Superior temporal gyrus (tissue), 1 donor: ENCODE data around the gene PELI3.
"Not testable (repeated sequence)": the region's sequence is repeated elsewhere in the genome, so short reads cannot be mapped to it uniquely, and the experiment has no call there.

Experiments used
- DNase-seq: peaks from one replicate; pipeline ENCODE4 v3.0.0-alpha.2; 2016; ENCODE audit errors: extremely low spot score

The PELI3 gene

DNA sequence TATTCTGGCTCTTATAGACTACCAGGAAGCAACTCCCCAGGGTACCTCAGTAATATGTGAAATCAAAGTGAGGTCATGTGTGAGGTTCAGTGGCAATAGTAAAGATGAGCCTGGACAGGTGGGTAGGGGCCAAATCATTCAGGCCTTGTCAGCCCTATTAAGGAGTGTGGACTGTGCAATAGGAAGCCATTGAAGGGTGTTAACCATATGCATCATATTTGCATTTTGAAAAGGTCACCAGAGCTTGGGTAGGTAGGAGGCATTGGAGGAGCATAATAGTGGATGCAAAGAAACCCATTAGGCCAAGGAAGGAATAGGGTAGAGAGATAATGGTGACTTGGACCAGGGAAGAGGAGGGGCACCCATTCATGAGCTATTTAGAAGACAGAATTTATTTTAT, 19.7 kb upstream of the PELI3 start:
- DNase-seq = no peak

GRCh38 chr11:66448523-66448922, 18.2 kb upstream of the PELI3 start:
- DNase-seq = no peak

GRCh38 chr11:66450560-66450959, 16.1 kb upstream of the PELI3 start:
- DNase-seq = no peak

GRCh38 chr11:66451663-66452062, 15.0 kb upstream of the PELI3 start:
- DNase-seq = no peak

DNA sequence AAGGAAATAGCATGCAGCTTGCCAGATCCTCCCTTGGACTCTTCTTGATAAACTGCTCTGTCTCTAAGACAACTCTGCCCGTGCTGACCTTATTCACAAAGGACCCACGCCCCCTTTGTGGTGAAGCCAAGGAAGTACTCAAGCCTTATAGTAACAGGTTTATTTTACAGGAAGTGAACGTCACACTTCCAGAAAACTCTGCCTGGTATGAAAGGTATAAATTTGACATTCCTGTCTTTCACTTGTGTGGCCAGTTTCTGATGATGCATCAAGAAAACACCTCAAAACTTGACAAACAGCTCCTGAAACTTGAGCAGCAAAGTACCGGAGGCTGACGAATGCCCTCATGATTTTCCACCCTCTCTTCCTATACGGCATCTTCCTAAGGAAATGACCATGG, 12.5 kb upstream of the PELI3 start:
- no peak for DNase-seq

DNA sequence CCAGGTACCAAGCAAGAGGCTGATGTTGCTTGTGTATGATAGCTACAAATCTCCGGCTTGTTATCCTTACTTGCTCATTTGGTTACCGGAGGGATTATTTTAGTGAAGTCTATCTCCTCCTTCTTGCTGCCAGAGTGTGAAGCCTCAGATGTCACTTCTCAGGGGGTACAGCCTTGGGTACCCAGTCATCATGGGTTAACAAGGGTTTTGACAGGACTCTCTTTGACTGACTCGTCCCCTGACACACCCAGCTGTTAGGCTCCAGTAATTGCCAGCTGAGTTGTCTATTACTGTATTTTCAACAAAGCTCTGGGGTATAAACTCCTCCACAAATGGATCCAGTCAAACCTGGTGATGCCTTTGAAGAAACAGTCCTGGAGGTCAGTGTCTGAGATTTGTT, 11.9 kb upstream of the PELI3 start:
- DNase-seq = no peak

DNA sequence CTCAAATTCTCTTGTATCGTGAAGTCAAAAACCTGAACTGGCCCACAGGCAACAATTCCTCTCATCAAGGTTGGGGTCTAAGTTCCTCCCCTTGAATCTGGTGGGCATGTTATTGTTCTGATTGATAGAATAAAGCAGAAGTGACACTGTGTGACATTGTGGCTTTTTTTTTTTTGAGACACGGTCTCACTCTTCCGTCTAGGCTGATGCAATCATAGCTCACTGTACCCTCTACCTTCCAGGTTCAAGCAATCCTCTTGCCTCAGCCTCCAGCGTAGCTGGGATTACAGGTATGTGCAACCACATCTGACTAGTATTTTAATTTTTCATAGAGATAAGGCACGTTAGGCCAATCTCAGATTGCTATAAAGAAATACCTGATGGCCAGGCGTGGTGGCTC, 8.9 kb upstream of the PELI3 start:
- no peak for DNase-seq

DNA sequence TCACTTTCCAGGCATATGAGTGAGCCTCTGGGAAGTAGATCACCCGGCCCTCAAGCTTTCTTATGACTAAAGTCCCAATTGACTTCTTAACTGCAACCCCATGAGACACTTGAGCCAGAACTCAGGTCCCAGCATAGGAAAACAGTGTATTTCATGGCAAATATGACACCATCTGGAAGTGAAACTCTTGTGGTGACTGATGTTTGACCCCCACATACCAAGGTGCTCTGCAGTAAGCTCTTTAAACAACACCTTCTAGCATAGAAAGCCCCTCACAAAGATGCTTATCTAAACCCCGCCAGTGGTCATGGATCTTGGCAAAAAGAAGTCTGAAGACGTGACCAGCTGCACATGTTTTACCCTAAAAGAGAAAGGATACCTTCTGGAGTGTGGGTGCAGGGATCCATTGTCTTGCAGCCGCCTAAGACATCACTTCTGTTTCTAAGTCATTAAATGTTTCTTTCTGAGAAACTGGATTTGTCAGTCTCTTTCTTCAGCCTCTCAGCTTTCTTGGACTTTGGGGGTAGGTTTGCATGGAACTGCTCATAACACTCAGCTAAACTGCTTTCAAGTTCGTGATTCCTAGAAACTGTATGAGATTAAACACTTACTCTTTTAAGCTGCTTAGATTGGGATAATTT, 7.4 kb upstream of the PELI3 start:
- DNase-seq = no peak

DNA sequence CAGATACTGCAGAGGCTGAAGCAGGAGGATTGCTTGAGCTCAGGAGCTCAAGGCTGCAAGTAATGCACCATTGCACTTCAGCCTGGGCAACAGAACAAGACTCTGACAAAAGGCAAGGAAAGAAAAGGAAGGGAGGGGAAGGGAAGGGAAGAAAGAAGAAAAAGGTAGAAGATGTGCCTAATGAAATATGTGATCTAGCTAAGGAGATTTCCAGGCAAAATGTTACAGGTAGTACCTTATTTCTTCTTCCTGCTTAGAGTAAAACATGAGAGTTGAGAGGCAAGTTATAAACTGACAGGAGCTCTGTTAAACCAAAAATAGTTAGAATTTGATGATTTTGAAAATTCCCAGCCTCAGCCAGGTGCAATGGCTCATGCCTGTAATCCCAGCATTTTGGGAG, 4.7 kb upstream of the PELI3 start:
- DNase-seq = no peak

DNA sequence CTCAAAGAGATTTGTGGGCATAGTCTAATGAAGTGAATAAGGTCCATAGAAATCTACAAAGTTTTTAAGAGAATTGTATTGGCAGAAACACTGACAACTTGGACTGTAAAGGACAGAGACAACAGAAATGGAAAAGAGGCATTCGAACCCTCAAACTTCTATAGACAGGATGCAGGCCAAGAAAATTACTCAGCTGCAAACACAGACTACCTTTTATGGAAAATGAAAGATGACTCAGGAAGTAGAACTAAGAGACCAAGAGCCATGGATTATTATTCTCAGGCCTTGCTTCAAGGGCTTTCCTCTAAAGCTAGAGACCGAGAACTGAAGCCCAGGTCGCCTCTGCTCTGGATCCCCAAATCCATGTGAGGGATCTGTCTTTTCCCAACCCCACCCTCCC, 3.8 kb upstream of the PELI3 start:
- DNase-seq = no peak

- not testable (repeated sequence) for DNase-seq
These were observed 2.6 kb upstream of the PELI3 start for GRCh38 chr11:66464116-66464515.

DNA sequence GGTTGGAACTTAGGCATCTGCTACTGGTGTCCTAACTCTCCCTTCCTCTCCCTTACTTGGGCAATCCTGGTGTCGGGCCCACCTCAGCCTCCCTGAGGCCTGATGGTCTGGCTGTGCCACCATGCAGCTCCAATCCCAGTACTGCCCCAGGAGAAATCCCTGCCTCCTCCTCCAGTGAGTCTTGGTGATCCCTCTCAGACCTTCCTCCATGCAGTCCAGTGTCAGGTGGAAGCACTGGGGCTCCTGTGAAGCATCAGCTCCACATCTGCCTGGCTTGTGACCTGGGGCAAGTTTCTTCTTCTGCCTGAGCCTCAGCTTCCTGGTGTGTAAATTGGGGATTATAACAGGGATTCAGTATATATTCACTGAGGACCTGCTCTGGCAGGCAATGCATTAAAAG, 1.8 kb upstream of the PELI3 start:
- DNase-seq = no peak

DNA sequence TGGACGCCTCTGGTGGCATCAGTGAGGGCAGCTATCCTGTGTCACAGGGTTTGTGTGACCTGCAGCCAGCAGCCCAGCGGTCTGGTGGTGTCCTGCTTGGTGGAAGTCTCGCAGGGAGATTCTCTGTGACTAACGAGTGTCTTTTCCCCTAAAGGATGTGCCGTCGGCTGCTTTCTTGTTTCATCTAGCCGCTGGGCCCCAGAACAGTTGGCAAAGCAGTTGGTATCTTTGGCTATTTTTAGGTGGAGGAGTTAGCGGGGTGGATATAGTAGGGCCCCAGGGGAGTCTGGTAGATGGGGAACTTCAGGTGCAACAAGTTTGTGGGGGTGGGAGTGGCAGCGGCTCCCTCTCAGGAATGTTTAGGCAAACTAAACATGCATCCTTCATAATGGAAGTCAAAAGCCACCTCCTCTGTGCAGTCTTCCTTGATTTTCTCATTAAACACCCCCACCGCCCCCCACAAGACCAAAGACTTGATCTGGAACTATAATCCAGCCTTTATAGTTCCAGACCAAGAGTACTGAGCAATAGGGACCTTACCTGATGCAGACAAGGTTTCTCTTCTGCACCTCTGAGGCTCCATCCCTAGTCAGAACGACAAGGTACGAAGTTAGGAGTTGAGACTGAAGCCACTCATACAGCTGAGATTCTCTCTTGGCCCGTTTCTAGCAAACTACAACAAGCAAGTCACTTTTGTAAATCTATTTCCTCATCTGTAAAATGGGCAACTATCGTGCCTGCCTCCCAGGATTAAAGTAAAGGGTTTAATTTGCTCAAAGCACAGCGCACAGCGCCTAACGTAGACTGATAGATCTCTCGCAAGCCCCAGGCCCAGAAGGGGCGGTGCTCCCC, 1.1 kb upstream of the PELI3 start:
- no peak for DNase-seq

DNA sequence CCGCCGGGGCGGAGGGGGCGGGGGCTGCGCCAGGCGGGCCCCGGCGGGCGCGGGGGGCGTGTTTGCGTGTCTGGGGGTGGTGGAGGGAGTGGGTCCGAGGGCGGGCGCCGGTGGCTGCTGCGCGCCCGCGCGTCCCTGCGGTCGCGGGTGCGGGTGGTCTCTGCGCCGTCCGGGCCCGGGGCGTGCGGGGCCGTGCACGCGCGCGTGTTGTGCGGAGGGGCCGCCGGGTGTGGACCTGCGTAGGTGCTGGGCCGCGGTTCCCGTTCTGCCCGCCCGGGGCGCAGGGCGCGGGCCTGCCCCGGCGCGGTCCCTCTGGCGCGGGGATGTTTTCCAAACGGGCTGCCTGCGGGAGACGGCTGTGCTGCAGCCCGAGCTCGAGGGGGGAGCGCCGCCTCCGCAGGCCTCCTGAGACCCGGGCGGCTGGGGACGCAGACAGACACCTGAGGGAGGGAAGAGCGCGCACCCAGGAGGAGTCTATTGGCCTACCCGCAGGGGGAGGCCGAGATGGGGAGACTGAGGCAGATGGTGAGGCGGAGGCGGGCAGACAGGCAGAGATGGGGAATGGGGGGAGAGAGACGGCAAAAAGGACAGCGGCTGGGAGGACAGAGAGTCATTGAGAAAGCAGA, 442 bp downstream of the PELI3 start:
- DNase-seq = no peak

DNA sequence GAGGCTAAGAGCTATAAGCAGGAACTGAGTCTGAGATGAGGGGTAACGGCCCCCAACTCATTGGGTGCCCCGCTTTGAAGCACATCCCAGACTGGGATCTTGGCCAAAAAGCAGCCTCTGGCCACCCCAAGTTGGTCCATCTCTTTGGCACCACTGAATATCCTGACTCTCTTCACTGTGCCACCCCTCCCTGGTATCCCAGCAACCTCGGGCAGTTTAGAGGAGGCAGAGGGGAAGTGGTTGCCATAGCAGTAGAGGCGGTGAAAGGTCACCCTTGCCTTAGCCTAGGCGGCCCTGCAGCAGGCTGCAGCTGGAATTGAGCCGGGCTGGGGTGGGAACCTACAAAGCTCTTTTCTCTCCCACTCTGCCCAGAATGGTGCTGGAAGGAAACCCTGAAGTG, 1.1 kb downstream of the PELI3 start:
- no peak for DNase-seq

GRCh38 chr11:66468691-66469090, 2.0 kb downstream of the PELI3 start:
- DNase-seq = no peak

DNA sequence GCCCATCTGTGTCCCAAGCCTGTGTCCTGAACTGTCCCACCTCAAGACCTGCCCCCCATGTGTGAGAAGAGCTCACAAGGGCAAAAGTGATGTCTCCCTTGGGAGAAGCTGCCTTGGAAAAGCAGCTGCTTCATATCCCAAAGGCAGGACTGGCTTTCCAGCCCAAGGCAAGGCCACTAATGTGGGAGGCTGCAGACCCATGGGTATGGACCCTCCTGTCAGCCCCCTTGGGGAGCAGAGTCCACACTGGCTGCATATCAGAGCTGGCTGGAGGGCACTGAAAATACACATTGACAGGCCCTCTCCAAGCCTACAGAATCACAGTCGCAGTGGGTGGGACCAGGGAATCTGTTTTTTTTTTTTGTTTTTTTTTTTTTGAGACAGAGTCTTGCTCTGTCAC, 2.7 kb downstream of the PELI3 start:
- DNase-seq = no peak

DNA sequence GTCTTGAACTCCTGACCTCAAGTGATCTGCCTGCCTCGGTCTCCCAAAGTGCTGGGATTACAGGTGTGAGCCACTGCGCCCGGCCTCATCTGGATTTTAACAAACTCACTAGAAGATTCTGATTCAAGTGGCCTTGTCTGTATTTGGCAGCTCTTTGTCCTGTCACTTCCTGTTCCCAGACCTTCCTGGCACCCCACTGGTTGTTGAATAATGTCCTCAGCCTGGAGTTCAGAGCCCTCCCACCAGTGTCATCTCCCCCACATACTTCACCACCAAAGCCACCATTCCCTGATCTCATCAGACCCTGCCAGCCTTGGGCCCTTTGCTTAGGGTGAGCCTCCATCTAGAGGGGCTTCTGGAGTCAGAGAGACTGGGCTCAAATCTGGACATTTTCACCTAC, 3.3 kb downstream of the PELI3 start:
- DNase-seq = no peak

DNA sequence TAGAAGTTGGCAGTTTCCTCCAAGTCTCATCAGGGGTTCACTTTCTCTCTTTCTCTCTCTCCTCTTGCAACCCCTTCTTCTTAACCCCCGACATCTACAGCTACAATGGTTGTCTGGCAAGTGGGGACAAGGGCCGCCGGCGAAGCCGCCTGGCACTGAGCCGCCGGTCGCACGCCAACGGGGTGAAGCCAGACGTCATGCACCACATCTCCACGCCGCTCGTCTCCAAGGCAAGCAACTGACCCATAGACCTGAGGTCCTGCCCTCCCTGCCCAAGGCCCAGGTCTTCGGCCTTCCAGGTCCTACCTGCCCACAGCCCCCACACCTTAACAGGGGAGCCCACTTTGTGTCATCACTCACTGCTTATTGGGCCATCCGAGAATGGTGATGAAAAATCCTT, 4.4 kb downstream of the PELI3 start:
- no peak for DNase-seq

GRCh38 chr11:66472054-66472453, 5.3 kb downstream of the PELI3 start:
- DNase-seq = no peak

GRCh38 chr11:66473167-66473566, 6.5 kb downstream of the PELI3 start:
- no peak for DNase-seq

GRCh38 chr11:66473608-66474515, 7.2 kb downstream of the PELI3 start:
- no peak for DNase-seq
